GM23338 (cell line): Measurements from ENCODE around the gene BANP. TPM values are rescaled to one million over a fixed set of nuclear protein-coding genes. Genes with fewer than 3 reads are reported as not detected.

Source experiments
- ATAC-seq: fragments of 200-7000 bp; cut with Tn5 transposase; 3 replicates; pipeline ENCODE4 v1.9.1; 2020
- DNase-seq: peaks from one replicate; pipeline ENCODE4 v3.0.0-alpha.2; 2015; ENCODE audit warnings: low spot score
- H2AFZ ChIP-seq: fragments of 200-600 bp; sonication (generic); 2 replicates; pipeline ENCODE4 v1.8.0; 2016; ENCODE audit warnings: antibody characterized with exemption, mild to moderate bottlenecking, moderate library complexity
- H3F3A ChIP-seq: fragments of 200-600 bp; sonication (generic); replicated peaks from 2 replicates; pipeline ENCODE4 v1.8.0; 2017; ENCODE audit warnings: antibody characterized with exemption, mixed run types, low read depth
- H3K27ac ChIP-seq: fragments of 200-600 bp; sonication (generic); 2 replicates; pipeline ENCODE4 v1.6.1; 2016; ENCODE audit warnings: low read depth
- H3K27me3 ChIP-seq: fragments of 200-600 bp; sonication (generic); 2 replicates; pipeline ENCODE4 v1.8.0; 2016; ENCODE audit warnings: mild to moderate bottlenecking, mixed run types, moderate library complexity; ENCODE audit not compliant: insufficient read depth
- H3K36me3 ChIP-seq: fragments of 200-600 bp; sonication (generic); 2 replicates; pipeline ENCODE4 v1.8.0; 2016; ENCODE audit warnings: mild to moderate bottlenecking; ENCODE audit not compliant: insufficient read depth
- H3K4me1 ChIP-seq: fragments of 200-600 bp; sonication (generic); 2 replicates; pipeline ENCODE4 v1.8.0; 2016; ENCODE audit warnings: mild to moderate bottlenecking, moderate library complexity; ENCODE audit not compliant: insufficient read depth
- H3K4me2 ChIP-seq: fragments of 200-600 bp; sonication (generic); 2 replicates; pipeline ENCODE4 v1.7.1; 2017; ENCODE audit warnings: mixed run types
- H3K4me3 ChIP-seq: fragments of 200-600 bp; sonication (generic); 2 replicates; pipeline ENCODE4 v1.6.1; 2016; ENCODE audit warnings: mixed run types
- H3K79me2 ChIP-seq: fragments of 200-600 bp; sonication (generic); replicated peaks from 2 replicates; pipeline ENCODE4 v1.8.0; 2017; ENCODE audit warnings: mild to moderate bottlenecking; ENCODE audit not compliant: insufficient read depth
- H3K9me2 ChIP-seq: fragments of 200-600 bp; sonication (generic); 2 replicates; pipeline ENCODE4 v1.8.0; 2017; ENCODE audit not compliant: insufficient read depth
- H4K20me1 ChIP-seq: fragments of 200-600 bp; sonication (generic); replicated peaks from 2 replicates; pipeline ENCODE4 v1.8.0; 2017; ENCODE audit warnings: mild to moderate bottlenecking; ENCODE audit not compliant: insufficient read depth
- H3K27ac Mint-ChIP-seq: 2 replicates; pipeline ENCODE4 v1.8.0; 2020; ENCODE audit warnings: inconsistent platforms, mild to moderate bottlenecking, moderate library complexity, mixed read lengths
- H3K27me3 Mint-ChIP-seq: 3 replicates; pipeline ENCODE4 v1.8.0; 2022; ENCODE audit warnings: low read depth, mild to moderate bottlenecking, moderate library complexity, mixed read lengths, inconsistent platforms; ENCODE audit not compliant: insufficient read depth, poor library complexity
- H3K36me3 Mint-ChIP-seq: 3 replicates; pipeline ENCODE4 v1.8.0; 2021; ENCODE audit warnings: low read depth, mild to moderate bottlenecking, inconsistent platforms, moderate library complexity, mixed read lengths
- H3K4me1 Mint-ChIP-seq: 3 replicates; pipeline ENCODE4 v1.8.0; 2020; ENCODE audit warnings: mild to moderate bottlenecking, inconsistent platforms, mixed read lengths
- H3K4me3 Mint-ChIP-seq: 3 replicates; pipeline ENCODE4 v1.8.0; 2021; ENCODE audit warnings: moderate library complexity, mild to moderate bottlenecking, inconsistent platforms, mixed read lengths
- H3K9me3 Mint-ChIP-seq: 3 replicates; pipeline ENCODE4 v1.8.0; 2020; ENCODE audit warnings: moderate library complexity, mild to moderate bottlenecking, inconsistent platforms, mixed read lengths
- NANOG ChIP-seq: IDR thresholded peaks from 2 replicates; pipeline ENCODE4 v1.6.1; 2016; ENCODE audit warnings: antibody characterized with exemption, borderline replicate concordance
- STAT1 ChIP-seq: IDR thresholded peaks from one replicate; pipeline ENCODE4 v1.6.1; 2016; ENCODE audit warnings: antibody characterized with exemption; ENCODE audit not compliant: unreplicated experiment
- ZNF114 ChIP-seq: fragments of 250-450 bp; sonication (Bioruptor Pico); IDR thresholded peaks from 2 replicates; pipeline ENCODE4 v1.5.0; 2020; ENCODE audit warnings: mild to moderate bottlenecking, moderate library complexity
- ZNF331 ChIP-seq: fragments of 250-450 bp; sonication (Bioruptor Pico); IDR thresholded peaks from 2 replicates; pipeline ENCODE4 v1.5.0; 2020; ENCODE audit warnings: low read depth, mild to moderate bottlenecking, moderate library complexity
- polyA plus RNA-seq: library from polyadenylated mRNA; unstranded; fragments of >200 nt; fragmentation: Nextera tagmentation; extraction: Ambion mirVana; gene quantifications from 2 replicates; pipeline ENCODE4 v1.2.1, GENCODE V29; 2016
- total RNA-seq: library from RNA; depleted of rRNA; stranded (reverse); fragments of >200 nt; shearing (Covaris generic); gene quantifications from 2 replicates; pipeline ENCODE4 v1.2.3, GENCODE V29; 2014
- TF ChIP-seq, protein P1 (sequence below): fragments of 250-450 bp; sonication (Bioruptor Pico); IDR thresholded peaks from 2 replicates; pipeline ENCODE4 v1.5.0; 2020; ENCODE audit warnings: mild to moderate bottlenecking, moderate library complexity

The BANP gene
- total and polyA plus RNA-seq, 2 experiments from 2014 or later = 22.3 to 48.0 TPM

GRCh38 chr16:87958632-87959031 is 7.4 kb downstream of the BANP start:
- H3K4me1 Mint-ChIP-seq = peaks cover 36% of the 10 kb centered on the region
- H3K4me1 ChIP-seq = peaks cover 4% of the 10 kb centered on the region; the same call in 1 of the 2 replicates
- DNase-seq (no peak), ATAC-seq (no peak)
- no peak overlapping the region for H3K4me3 ChIP-seq
- TF ChIP-seq, protein P1, sequence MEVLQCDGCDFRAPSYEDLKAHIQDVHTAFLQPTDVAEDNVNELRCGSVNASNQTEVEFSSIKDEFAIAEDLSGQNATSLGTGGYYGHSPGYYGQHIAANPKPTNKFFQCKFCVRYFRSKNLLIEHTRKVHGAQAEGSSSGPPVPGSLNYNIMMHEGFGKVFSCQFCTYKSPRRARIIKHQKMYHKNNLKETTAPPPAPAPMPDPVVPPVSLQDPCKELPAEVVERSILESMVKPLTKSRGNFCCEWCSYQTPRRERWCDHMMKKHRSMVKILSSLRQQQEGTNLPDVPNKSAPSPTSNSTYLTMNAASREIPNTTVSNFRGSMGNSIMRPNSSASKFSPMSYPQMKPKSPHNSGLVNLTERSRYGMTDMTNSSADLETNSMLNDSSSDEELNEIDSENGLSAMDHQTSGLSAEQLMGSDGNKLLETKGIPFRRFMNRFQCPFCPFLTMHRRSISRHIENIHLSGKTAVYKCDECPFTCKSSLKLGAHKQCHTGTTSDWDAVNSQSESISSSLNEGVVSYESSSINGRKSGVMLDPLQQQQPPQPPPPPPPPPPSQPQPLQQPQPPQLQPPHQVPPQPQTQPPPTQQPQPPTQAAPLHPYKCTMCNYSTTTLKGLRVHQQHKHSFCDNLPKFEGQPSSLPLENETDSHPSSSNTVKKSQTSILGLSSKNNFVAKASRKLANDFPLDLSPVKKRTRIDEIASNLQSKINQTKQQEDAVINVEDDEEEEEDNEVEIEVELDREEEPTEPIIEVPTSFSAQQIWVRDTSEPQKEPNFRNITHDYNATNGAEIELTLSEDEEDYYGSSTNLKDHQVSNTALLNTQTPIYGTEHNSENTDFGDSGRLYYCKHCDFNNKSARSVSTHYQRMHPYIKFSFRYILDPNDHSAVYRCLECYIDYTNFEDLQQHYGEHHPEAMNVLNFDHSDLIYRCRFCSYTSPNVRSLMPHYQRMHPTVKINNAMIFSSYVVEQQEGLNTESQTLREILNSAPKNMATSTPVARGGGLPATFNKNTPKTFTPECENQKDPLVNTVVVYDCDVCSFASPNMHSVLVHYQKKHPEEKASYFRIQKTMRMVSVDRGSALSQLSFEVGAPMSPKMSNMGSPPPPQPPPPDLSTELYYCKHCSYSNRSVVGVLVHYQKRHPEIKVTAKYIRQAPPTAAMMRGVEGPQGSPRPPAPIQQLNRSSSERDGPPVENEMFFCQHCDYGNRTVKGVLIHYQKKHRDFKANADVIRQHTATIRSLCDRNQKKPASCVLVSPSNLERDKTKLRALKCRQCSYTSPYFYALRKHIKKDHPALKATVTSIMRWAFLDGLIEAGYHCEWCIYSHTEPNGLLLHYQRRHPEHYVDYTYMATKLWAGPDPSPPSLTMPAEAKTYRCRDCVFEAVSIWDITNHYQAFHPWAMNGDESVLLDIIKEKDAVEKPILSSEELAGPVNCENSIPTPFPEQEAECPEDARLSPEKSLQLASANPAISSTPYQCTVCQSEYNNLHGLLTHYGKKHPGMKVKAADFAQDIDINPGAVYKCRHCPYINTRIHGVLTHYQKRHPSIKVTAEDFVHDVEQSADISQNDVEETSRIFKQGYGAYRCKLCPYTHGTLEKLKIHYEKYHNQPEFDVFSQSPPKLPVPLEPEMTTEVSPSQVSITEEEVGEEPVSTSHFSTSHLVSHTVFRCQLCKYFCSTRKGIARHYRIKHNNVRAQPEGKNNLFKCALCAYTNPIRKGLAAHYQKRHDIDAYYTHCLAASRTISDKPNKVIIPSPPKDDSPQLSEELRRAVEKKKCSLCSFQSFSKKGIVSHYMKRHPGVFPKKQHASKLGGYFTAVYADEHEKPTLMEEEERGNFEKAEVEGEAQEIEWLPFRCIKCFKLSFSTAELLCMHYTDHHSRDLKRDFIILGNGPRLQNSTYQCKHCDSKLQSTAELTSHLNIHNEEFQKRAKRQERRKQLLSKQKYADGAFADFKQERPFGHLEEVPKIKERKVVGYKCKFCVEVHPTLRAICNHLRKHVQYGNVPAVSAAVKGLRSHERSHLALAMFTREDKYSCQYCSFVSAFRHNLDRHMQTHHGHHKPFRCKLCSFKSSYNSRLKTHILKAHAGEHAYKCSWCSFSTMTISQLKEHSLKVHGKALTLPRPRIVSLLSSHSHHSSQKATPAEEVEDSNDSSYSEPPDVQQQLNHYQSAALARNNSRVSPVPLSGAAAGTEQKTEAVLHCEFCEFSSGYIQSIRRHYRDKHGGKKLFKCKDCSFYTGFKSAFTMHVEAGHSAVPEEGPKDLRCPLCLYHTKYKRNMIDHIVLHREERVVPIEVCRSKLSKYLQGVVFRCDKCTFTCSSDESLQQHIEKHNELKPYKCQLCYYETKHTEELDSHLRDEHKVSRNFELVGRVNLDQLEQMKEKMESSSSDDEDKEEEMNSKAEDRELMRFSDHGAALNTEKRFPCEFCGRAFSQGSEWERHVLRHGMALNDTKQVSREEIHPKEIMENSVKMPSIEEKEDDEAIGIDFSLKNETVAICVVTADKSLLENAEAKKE (CRISPR knock-in tag) = no peak
- TF ChIP-seq NANOG = no peak
- TF ChIP-seq STAT1 = no peak
- peaks cover 22% of the 10 kb centered on the region for H4K20me1 ChIP-seq
- no peak overlapping the region; the same call in 1 of the 2 replicates for H3K27ac Mint-ChIP-seq
- no peaks in the 10 kb centered on the region for H3K9me2 ChIP-seq
- H3K36me3 Mint-ChIP-seq = peaks cover 15% of the 10 kb centered on the region; the same call in 2 of the 3 replicates
- no peaks in the 10 kb centered on the region for H3K9me3 Mint-ChIP-seq
- H2AFZ ChIP-seq = no peak overlapping the region
- H3K79me2 ChIP-seq = peaks cover 100% of the 10 kb centered on the region
- H3K27me3 Mint-ChIP-seq = peaks cover 8% of the 10 kb centered on the region
- H3K27me3 ChIP-seq = no peaks in the 10 kb centered on the region
- no peak overlapping the region for H3K4me3 Mint-ChIP-seq
- 0 out of 2 replicates have a peak overlapping the region, but pooled peaks have one; percentile 26 for H3K27ac ChIP-seq
- no peak overlapping the region for H3K4me2 ChIP-seq
- H3F3A ChIP-seq = 0 out of 2 replicates have a peak, but pooled peaks cover 6% of the 10 kb centered on the region
- no peaks in the 10 kb centered on the region; the same call in 1 of the 2 replicates for H3K36me3 ChIP-seq

GRCh38 chr16:87959391-87959990 is 8.3 kb downstream of the BANP start:
- H2AFZ ChIP-seq = no peak overlapping the region
- peaks cover 36% of the 10 kb centered on the region for H3K4me1 Mint-ChIP-seq
- H3K27ac Mint-ChIP-seq = peak overlapping the region; percentile 8; the same call in 1 of the 2 replicates
- peaks cover 4% of the 10 kb centered on the region; the same call in 1 of the 2 replicates for H3K4me1 ChIP-seq
- peaks cover 15% of the 10 kb centered on the region for H4K20me1 ChIP-seq
- no peak overlapping the region for H3K4me2 ChIP-seq
- H3K79me2 ChIP-seq = peaks cover 100% of the 10 kb centered on the region
- DNase-seq = no peak
- H3K27me3 ChIP-seq = no peaks in the 10 kb centered on the region
- no peak overlapping the region for H3K4me3 Mint-ChIP-seq
- H3K9me3 Mint-ChIP-seq = no peaks in the 10 kb centered on the region
- no peak overlapping the region for H3K27ac ChIP-seq
- ATAC-seq = peak; percentile 64
- H3K4me3 ChIP-seq = no peak overlapping the region
- H3K27me3 Mint-ChIP-seq = peaks cover 7% of the 10 kb centered on the region
- H3K36me3 ChIP-seq = no peaks in the 10 kb centered on the region; the same call in 1 of the 2 replicates
- H3K9me2 ChIP-seq = no peaks in the 10 kb centered on the region
- 0 out of 2 replicates have a peak, but pooled peaks cover 6% of the 10 kb centered on the region for H3F3A ChIP-seq
- peaks cover 10% of the 10 kb centered on the region; the same call in 2 of the 3 replicates for H3K36me3 Mint-ChIP-seq
- TF ChIP-seq ZNF114 (CRISPR knock-in tag) (no peak), ZNF331 (no peak), STAT1 (no peak)
- TF ChIP-seq, protein P1 (CRISPR knock-in tag) = no peak
